Neural cell (in vitro differentiated cells): ENCODE results near the gene CMKLR1. TPM values are rescaled to one million over a fixed set of nuclear protein-coding genes. Genes with fewer than 3 reads are reported as not detected.

Experiments used
- H2AFZ ChIP-seq: fragments of 200-600, 300-800 bp; sonication (generic), shearing (Covaris generic); 2 replicates; pipeline ENCODE4 v1.6.0; 2014; ENCODE audit warnings: low read depth, mild to moderate bottlenecking, antibody characterized with exemption, low read length, moderate library complexity
- H3F3A ChIP-seq: fragments of 200-600 bp; shearing (Covaris generic); 2 replicates; pipeline ENCODE4 v1.6.1; 2016; ENCODE audit warnings: mild to moderate bottlenecking, moderate library complexity, mixed read lengths, antibody characterized with exemption, low read length; ENCODE audit not compliant: insufficient read depth, poor library complexity, severe bottlenecking
- H3K27ac ChIP-seq: fragments of 200-600, 300-800 bp; sonication (generic), shearing (Covaris generic); 2 replicates; pipeline ENCODE4 v1.5.1; 2014; ENCODE audit warnings: mild to moderate bottlenecking, low read length, moderate library complexity
- H3K27me3 ChIP-seq: fragments of 300-800, 200-600 bp; sonication (generic), shearing (Covaris generic); 2 replicates; pipeline ENCODE4 v1.6.0; 2014; ENCODE audit warnings: mild to moderate bottlenecking, low read depth, low read length, moderate library complexity; ENCODE audit not compliant: insufficient read depth
- H3K36me3 ChIP-seq: fragments of 300-800, 200-600 bp; sonication (generic), shearing (Covaris generic); 2 replicates; pipeline ENCODE4 v1.5.1; 2014; ENCODE audit warnings: mild to moderate bottlenecking, antibody characterized with exemption, low read length, moderate library complexity; ENCODE audit not compliant: insufficient read depth
- H3K4me2 ChIP-seq: fragments of 300-800, 200-600 bp; sonication (generic), shearing (Covaris generic); 2 replicates; pipeline ENCODE4 v1.6.0; 2014; ENCODE audit warnings: mild to moderate bottlenecking, low read length
- H3K4me3 ChIP-seq: fragments of 300-800, 200-600 bp; sonication (generic), shearing (Covaris generic); 2 replicates; pipeline ENCODE4 v1.5.1; 2014; ENCODE audit warnings: mild to moderate bottlenecking, low read length, moderate library complexity
- H3K79me2 ChIP-seq: fragments of 200-600 bp; shearing (Covaris generic); replicated peaks from 2 replicates; pipeline ENCODE4 v1.6.0; 2014; ENCODE audit warnings: mild to moderate bottlenecking, low read length, moderate library complexity; ENCODE audit not compliant: insufficient read depth
- H3K9ac ChIP-seq: fragments of 300-800, 200-600 bp; sonication (generic), shearing (Covaris generic); 2 replicates; pipeline ENCODE4 v1.6.1; 2016; ENCODE audit warnings: mild to moderate bottlenecking, low read length, mixed read lengths
- H3K9me2 ChIP-seq: fragments of 200-600 bp; shearing (Covaris generic); 2 replicates; pipeline ENCODE4 v1.6.1; 2016; ENCODE audit warnings: mild to moderate bottlenecking, low read length, mixed read lengths; ENCODE audit not compliant: insufficient read depth
- H3K9me3 ChIP-seq: fragments of 200-600, 300-800 bp; sonication (generic), shearing (Covaris generic); 2 replicates; pipeline ENCODE4 v1.6.1; 2016; ENCODE audit warnings: mild to moderate bottlenecking, mixed run types, low read length, moderate library complexity, mixed read lengths
- H4K20me1 ChIP-seq: fragments of 200-600 bp; shearing (Covaris generic); 2 replicates; pipeline ENCODE4 v1.6.1; 2016; ENCODE audit warnings: mild to moderate bottlenecking, mixed run types; ENCODE audit not compliant: insufficient read depth
- EP300 ChIP-seq: fragments of 450-650 bp; conservative IDR thresholded peaks from 2 replicates; pipeline ENCODE4 v1.6.1; 2014; ENCODE audit warnings: antibody characterized with exemption, mild to moderate bottlenecking, moderate library complexity; ENCODE audit not compliant: poor library complexity, severe bottlenecking
- EZH2 ChIP-seq: fragments of 200-600, 300-800 bp; shearing (Covaris generic), sonication (generic); IDR thresholded peaks from 2 replicates; pipeline ENCODE4 v1.6.1; 2014; ENCODE audit warnings: antibody characterized with exemption, low read length, borderline replicate concordance, mild to moderate bottlenecking; ENCODE audit not compliant: insufficient read depth, poor library complexity, severe bottlenecking
- MXI1 ChIP-seq: fragments of 450-650 bp; conservative IDR thresholded peaks from 2 replicates; pipeline ENCODE4 v1.6.1; 2014; ENCODE audit warnings: antibody characterized with exemption, mild to moderate bottlenecking; ENCODE audit not compliant: poor library complexity, severe bottlenecking
- POLR2AphosphoS5 ChIP-seq: IDR thresholded peaks from 2 replicates; pipeline ENCODE4 v1.6.1; 2012
- RAD21 ChIP-seq: fragments of 450-650 bp; conservative IDR thresholded peaks from 2 replicates; pipeline ENCODE4 v1.6.1; 2014; ENCODE audit warnings: antibody characterized with exemption, mild to moderate bottlenecking, moderate library complexity
- SMC3 ChIP-seq: fragments of 450-650 bp; conservative IDR thresholded peaks from 2 replicates; pipeline ENCODE4 v1.6.1; 2014; ENCODE audit warnings: antibody characterized with exemption, mild to moderate bottlenecking, moderate library complexity; ENCODE audit not compliant: poor library complexity
- TAF1 ChIP-seq: IDR thresholded peaks from 2 replicates; pipeline ENCODE4 v1.6.1; 2012; ENCODE audit warnings: low read depth
- polyA plus RNA-seq: library from polyadenylated mRNA; depleted of rRNA; stranded (reverse); fragments of >200 nt; gene quantifications from 2 replicates; pipeline ENCODE4 v1.2.3, GENCODE V29; 2014
- TF ChIP-seq, protein P1 (sequence below): fragments of 450-650 bp; IDR thresholded peaks from 2 replicates; pipeline ENCODE4 v1.5.1; 2014; ENCODE audit warnings: antibody characterized with exemption, mild to moderate bottlenecking, moderate library complexity; ENCODE audit not compliant: poor library complexity, severe bottlenecking
- TF ChIP-seq, protein P2 (sequence below): IDR thresholded peaks from 2 replicates; pipeline ENCODE4 v1.6.1; 2012; ENCODE audit warnings: borderline replicate concordance

Gene CMKLR1
- polyA plus RNA-seq, 1 donor from 2014 or later = 0.06 TPM

DNA sequence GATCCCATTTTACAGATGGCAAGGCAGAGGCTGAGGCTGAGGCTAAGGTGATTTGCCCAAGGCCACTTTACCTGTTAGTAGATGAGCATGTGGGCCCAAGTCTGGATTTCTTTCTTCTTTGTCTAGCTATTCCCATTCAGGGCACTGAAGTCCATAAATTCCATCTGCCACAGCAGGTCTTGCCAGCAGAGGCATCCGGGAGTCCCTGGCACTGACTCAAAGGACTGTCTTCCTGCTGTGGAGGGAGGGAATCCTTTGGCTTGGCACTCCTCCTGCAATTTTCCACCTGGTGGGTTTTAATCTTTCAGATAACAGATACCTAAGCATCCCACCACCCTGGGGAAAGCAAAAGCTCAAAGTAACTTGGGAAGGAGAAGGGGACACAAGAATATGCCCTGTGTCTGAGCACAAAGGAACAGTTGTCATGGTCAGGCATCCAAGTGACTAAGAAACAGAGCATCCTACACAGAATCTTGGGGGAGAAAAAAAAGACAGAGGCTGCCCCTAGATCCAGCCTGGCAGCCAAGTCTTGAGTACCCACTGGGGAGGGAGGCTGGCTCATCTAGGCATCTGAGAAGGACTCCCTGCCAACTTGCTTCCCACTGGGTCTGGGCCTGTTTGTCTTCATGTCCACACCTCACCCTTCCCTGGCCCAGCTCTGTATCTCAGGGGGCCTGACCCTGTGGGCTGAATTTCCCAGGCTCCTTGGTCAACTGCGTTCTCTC is 35.6 kb upstream of the CMKLR1 start:
- Histone ChIP-seq H2AFZ (no peak overlapping the region), H4K20me1 (no peaks in the 10 kb centered on the region), H3K36me3 (no peaks in the 10 kb centered on the region), H3K27me3 (no peaks in the 10 kb centered on the region), H3K27ac (no peak overlapping the region), H3K79me2 (no peaks in the 10 kb centered on the region), H3K9ac (no peak overlapping the region), H3K9me2 (no peaks in the 10 kb centered on the region), H3K4me2 (no peak overlapping the region), H3F3A (no peaks in the 10 kb centered on the region), H3K4me3 (no peak overlapping the region), H3K9me3 (peaks cover 10% of the 10 kb centered on the region)
- TF ChIP-seq SMC3 (no peak), RAD21 (no peak), TAF1 (no peak), POLR2AphosphoS5 (no peak), MXI1 (no peak), EP300 (no peak), EZH2 (no peak)
- TF ChIP-seq, protein P1, sequence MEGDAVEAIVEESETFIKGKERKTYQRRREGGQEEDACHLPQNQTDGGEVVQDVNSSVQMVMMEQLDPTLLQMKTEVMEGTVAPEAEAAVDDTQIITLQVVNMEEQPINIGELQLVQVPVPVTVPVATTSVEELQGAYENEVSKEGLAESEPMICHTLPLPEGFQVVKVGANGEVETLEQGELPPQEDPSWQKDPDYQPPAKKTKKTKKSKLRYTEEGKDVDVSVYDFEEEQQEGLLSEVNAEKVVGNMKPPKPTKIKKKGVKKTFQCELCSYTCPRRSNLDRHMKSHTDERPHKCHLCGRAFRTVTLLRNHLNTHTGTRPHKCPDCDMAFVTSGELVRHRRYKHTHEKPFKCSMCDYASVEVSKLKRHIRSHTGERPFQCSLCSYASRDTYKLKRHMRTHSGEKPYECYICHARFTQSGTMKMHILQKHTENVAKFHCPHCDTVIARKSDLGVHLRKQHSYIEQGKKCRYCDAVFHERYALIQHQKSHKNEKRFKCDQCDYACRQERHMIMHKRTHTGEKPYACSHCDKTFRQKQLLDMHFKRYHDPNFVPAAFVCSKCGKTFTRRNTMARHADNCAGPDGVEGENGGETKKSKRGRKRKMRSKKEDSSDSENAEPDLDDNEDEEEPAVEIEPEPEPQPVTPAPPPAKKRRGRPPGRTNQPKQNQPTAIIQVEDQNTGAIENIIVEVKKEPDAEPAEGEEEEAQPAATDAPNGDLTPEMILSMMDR = no peak
- TF ChIP-seq, protein P2, sequence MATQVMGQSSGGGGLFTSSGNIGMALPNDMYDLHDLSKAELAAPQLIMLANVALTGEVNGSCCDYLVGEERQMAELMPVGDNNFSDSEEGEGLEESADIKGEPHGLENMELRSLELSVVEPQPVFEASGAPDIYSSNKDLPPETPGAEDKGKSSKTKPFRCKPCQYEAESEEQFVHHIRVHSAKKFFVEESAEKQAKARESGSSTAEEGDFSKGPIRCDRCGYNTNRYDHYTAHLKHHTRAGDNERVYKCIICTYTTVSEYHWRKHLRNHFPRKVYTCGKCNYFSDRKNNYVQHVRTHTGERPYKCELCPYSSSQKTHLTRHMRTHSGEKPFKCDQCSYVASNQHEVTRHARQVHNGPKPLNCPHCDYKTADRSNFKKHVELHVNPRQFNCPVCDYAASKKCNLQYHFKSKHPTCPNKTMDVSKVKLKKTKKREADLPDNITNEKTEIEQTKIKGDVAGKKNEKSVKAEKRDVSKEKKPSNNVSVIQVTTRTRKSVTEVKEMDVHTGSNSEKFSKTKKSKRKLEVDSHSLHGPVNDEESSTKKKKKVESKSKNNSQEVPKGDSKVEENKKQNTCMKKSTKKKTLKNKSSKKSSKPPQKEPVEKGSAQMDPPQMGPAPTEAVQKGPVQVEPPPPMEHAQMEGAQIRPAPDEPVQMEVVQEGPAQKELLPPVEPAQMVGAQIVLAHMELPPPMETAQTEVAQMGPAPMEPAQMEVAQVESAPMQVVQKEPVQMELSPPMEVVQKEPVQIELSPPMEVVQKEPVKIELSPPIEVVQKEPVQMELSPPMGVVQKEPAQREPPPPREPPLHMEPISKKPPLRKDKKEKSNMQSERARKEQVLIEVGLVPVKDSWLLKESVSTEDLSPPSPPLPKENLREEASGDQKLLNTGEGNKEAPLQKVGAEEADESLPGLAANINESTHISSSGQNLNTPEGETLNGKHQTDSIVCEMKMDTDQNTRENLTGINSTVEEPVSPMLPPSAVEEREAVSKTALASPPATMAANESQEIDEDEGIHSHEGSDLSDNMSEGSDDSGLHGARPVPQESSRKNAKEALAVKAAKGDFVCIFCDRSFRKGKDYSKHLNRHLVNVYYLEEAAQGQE = no peak

DNA sequence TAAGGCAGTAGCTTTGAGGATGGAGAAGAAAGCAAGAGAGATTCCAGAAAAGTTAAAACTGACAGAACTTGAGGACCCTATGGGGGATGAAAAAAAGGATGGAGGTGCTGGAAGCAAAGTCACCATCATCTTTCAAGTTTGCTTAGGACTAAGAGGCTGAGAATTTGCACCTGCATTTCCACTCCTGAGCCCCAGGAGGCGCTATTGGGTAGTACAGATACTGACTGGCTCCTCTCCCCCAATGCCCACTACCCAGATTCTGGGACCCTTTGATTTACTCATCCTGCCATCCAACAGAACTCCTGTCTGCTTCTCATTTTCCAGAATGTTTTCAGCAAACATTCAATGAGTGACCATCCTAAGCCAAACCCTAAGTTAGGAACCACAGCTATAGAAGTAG is 34.0 kb upstream of the CMKLR1 start:
- no peak overlapping the region for H3K4me3 ChIP-seq

More for the DNA sequence above, 34.0 kb upstream of the CMKLR1 start:
- TF ChIP-seq RAD21 (no peak), EZH2 (no peak), MXI1 (no peak), EP300 (no peak), POLR2AphosphoS5 (no peak), SMC3 (no peak), TAF1 (no peak)
- TF ChIP-seq, protein P2 = no peak
- TF ChIP-seq, protein P1 = no peak
- Histone ChIP-seq H3K9ac (no peak overlapping the region), H3K27ac (no peak overlapping the region), H3F3A (no peaks in the 10 kb centered on the region), H3K4me2 (no peak overlapping the region), H3K9me3 (peaks cover 10% of the 10 kb centered on the region), H3K36me3 (no peaks in the 10 kb centered on the region), H3K9me2 (no peaks in the 10 kb centered on the region), H4K20me1 (no peaks in the 10 kb centered on the region), H2AFZ (no peak overlapping the region), H3K79me2 (no peaks in the 10 kb centered on the region), H3K27me3 (no peaks in the 10 kb centered on the region)
